Cardiac fibroblast (primary cell): ENCODE data around the gene TUBA1B.

Source experiments
- DNase-seq, 2 donors: peaks; one replicate each; pipeline versions ENCODE4 v3.0.0 to v3.0.0-alpha.2; 2010; ENCODE audit warnings: low read depth in 2 of 2
- H3K4me3 ChIP-seq, 2 donors: replicated peaks in 1 of 2; 1 replicate in 1 of 2; 2 replicates in 1 of 2; pipeline ENCODE4 v1.5.1; 2011; ENCODE audit warnings: low read depth in 2 of 2, low read length in 2 of 2, mild to moderate bottlenecking in 2 of 2, moderate library complexity in 1 of 2
- TF ChIP-seq, protein P1 (sequence below): IDR thresholded peaks from one replicate; pipeline ENCODE4 v1.5.1; 2011; ENCODE audit warnings: low read depth, mild to moderate bottlenecking, low read length, inconsistent platforms

TUBA1B gene

DNA sequence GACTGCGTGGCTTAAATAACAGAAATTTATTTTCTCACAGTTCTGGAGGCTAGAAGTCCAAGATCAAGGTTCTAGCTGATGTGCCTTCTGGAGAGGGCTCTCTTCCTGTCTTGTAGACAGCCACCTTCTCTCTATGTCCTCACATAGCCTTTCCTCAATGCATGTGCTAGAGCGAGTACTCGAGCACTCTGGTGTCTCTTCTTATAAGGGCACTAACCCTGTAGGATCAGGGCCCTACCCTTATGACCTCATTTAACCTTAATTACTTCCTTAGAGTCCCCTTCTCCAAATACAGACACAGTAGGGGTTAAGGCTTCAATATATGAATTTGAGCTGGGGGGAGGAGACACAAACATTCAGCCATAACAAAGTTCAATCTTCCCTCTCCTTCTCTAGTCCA is 46.8 kb downstream of the TUBA1B start:
- DNase-seq, result no peak

DNA sequence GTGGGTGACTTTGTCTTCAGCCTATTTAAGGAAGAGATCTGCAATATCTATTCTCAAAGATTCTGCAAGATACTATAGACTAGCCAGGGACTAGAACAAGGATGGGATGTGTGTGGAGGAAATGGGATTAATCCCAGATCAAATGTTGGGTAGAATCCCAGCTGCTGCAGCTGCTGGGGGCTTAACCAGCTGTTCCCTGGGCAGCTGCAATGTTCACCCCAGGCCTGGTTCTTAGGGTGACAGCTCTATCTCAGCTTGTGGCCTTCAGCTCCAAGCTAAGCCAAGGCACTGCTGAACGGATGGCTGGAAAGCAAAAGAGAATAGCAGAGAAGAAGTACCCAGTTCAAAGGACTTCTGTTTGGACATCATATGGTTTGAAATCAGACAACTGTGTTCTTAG is 51.4 kb downstream of the TUBA1B start:
- TF ChIP-seq, protein P1, sequence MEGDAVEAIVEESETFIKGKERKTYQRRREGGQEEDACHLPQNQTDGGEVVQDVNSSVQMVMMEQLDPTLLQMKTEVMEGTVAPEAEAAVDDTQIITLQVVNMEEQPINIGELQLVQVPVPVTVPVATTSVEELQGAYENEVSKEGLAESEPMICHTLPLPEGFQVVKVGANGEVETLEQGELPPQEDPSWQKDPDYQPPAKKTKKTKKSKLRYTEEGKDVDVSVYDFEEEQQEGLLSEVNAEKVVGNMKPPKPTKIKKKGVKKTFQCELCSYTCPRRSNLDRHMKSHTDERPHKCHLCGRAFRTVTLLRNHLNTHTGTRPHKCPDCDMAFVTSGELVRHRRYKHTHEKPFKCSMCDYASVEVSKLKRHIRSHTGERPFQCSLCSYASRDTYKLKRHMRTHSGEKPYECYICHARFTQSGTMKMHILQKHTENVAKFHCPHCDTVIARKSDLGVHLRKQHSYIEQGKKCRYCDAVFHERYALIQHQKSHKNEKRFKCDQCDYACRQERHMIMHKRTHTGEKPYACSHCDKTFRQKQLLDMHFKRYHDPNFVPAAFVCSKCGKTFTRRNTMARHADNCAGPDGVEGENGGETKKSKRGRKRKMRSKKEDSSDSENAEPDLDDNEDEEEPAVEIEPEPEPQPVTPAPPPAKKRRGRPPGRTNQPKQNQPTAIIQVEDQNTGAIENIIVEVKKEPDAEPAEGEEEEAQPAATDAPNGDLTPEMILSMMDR, result no peak
- no peak overlapping the region for H3K4me3 ChIP-seq
- DNase-seq, result no peak

More for the DNA sequence above, 46.8 kb downstream of the TUBA1B start:
- no peak overlapping the region for H3K4me3 ChIP-seq
- TF ChIP-seq, protein P1, result no peak
